AG04450 (cell line): ENCODE data around the gene COL6A3. TPM values are rescaled to one million over a fixed set of nuclear protein-coding genes. Genes with fewer than 3 reads are reported as not detected.
A peak's percentile ranks its signal among the peaks of the same experiment; 100 is the strongest.

Source experiments
- CTCF ChIA-PET: fragments of 300-600, 350-600 bp; formaldehyde crosslinking; extraction: SDS; loops from one replicate; lab custom pipeline; 2022; ENCODE audit warnings: antibody characterized with exemption, inconsistent platforms; lab: Charles Lee
- POLR2A ChIA-PET: fragments of 350-600 bp; formaldehyde crosslinking; extraction: SDS; loops from one replicate; lab custom pipeline; 2021; ENCODE audit warnings: antibody characterized with exemption, inconsistent platforms; lab: Yijun Ruan, JAX
- DNase-seq: peaks from one replicate; pipeline ENCODE4 v3.0.0-alpha.2; 2011; ENCODE audit warnings: low read depth, low spot score
- H3K27ac ChIP-seq: one replicate; pipeline ENCODE4 v1.5.1; 2012; ENCODE audit warnings: low read depth, low read length, control low read depth
- H3K27me3 ChIP-seq: one replicate; pipeline ENCODE4 v1.6.0; 2012; ENCODE audit warnings: low read length; ENCODE audit not compliant: control insufficient read depth, insufficient read depth
- H3K4me3 ChIP-seq: 2 replicates; pipeline ENCODE4 v1.5.1; 2011; ENCODE audit warnings: mild to moderate bottlenecking, low read depth, low read length, control low read depth
- H3K9me3 ChIP-seq: 2 replicates; pipeline ENCODE4 v1.5.1; 2012; ENCODE audit warnings: low read length; ENCODE audit not compliant: control insufficient read depth, insufficient read depth
- CTCF ChIP-seq: IDR thresholded peaks from 2 replicates; pipeline ENCODE4 v1.5.1; 2011; ENCODE audit warnings: low read depth, low read length, control low read depth, inconsistent platforms
- polyA plus RNA-seq: library from polyadenylated mRNA; depleted of rRNA; stranded (reverse); fragments of >200 nt; gene quantifications from 2 replicates; pipeline ENCODE4 v1.2.3, GENCODE V29; 2011; rRNA removed

The COL6A3 gene
- polyA plus RNA-seq, 1 experiment, result 1,384 TPM

- peaks cover 2% of the 10 kb centered on the region; the same call in 1 of the 2 replicates for H3K9me3 ChIP-seq
- ChIA-PET POLR2A (interaction anchor here (0.8 to 4.5 kb wide), 12 partner anchors 10 to 102 kb away, joined by 3 to 26 read pairs (median 5); no protein-coding TSS in a partner anchor), CTCF (interaction anchor here (1.5 kb wide), 2 partner anchors 9 to 16 kb away, joined by 3 to 4 read pairs; no protein-coding TSS in a partner anchor)
Observed at GRCh38 chr2:237280229-237280628, 133.7 kb downstream of the COL6A3 start.

GRCh38 chr2:237279012-237279768 lies 134.8 kb downstream of the COL6A3 start:
- Histone ChIP-seq H3K4me3 (no peak overlapping the region), H3K27me3 (no peaks in the 10 kb centered on the region), H3K27ac (peak overlapping the region; percentile 99), H3K9me3 (peaks cover 2% of the 10 kb centered on the region; the same call in 1 of the 2 replicates)
- no peak for TF ChIP-seq CTCF
- POLR2A ChIA-PET, result interaction anchor here (0.6 to 4.5 kb wide), 11 partner anchors 9 to 105 kb away, joined by 3 to 26 read pairs (median 5); no protein-coding TSS in a partner anchor
- no peak for DNase-seq
- CTCF ChIA-PET, result interaction anchor here (0.7 to 1.5 kb wide), 4 partner anchors 10 to 126 kb away, joined by 3 to 4 read pairs (median 3); no protein-coding TSS in a partner anchor

More at GRCh38 chr2:237280229-237280628, 133.7 kb downstream of the COL6A3 start:
- peak overlapping the region; percentile 99 for H3K27ac ChIP-seq
- peak; percentile 97 for DNase-seq
- H3K4me3 ChIP-seq, result no peak overlapping the region
- 0 out of 2 replicates have a peak, but pooled peaks have one; percentile 11 for TF ChIP-seq CTCF
- H3K27me3 ChIP-seq, result no peaks in the 10 kb centered on the region

GRCh38 chr2:237278568-237278967 lies 135.4 kb downstream of the COL6A3 start:
- no peak for TF ChIP-seq CTCF
- H3K4me3 ChIP-seq, result no peak overlapping the region
- DNase-seq, result no peak
- ChIA-PET POLR2A (interaction anchor here (0.6 to 2.1 kb wide), 4 partner anchors 21 to 197 kb away, joined by 3 to 12 read pairs (median 4); no protein-coding TSS in a partner anchor), CTCF (interaction anchor here (1.0 kb wide), 1 partner anchor 125 kb away, joined by 3 read pairs; no protein-coding TSS in a partner anchor)
- peak overlapping the region; percentile 99 for H3K27ac ChIP-seq
- peaks cover 2% of the 10 kb centered on the region; the same call in 1 of the 2 replicates for H3K9me3 ChIP-seq
- H3K27me3 ChIP-seq, result no peaks in the 10 kb centered on the region

- POLR2A ChIA-PET, result no interaction called here
- Histone ChIP-seq H3K27ac (no peak overlapping the region), H3K9me3 (peaks cover 8% of the 10 kb centered on the region), H3K4me3 (no peak overlapping the region), H3K27me3 (no peaks in the 10 kb centered on the region)
- no peak for DNase-seq
- TF ChIP-seq CTCF, result no peak
- CTCF ChIA-PET, result interaction anchor here (0.7 kb wide), 1 partner anchor 133 kb away, joined by 9 read pairs; no protein-coding TSS in a partner anchor
Observed at GRCh38 chr2:237276716-237277490, 137.1 kb downstream of the COL6A3 start.

Other genes with a start within 250 kb of the COL6A3 start
- 15.5 and 15.6 TPM in 2 replicates for gene MLPH, start 73.1 kb upstream of the COL6A3 start, polyA plus RNA-seq
- gene PRLH, start 152.4 kb upstream of the COL6A3 start, polyA plus RNA-seq, result not detected in 2 replicates
- 0.10 and 0.21 TPM in 2 replicates for gene RAB17, start 176.6 kb upstream of the COL6A3 start, polyA plus RNA-seq
- 55.2 and 71.1 TPM in 2 replicates for gene LRRFIP1, start 213.4 kb upstream of the COL6A3 start, polyA plus RNA-seq